C4-2B (cell line): ENCODE data around the gene SLC13A1.

Experiments
- ZFX ChIP-seq: fragments of 450-650 bp; IDR thresholded peaks from 2 replicates; pipeline ENCODE4 v1.6.1; 2017
- TF ChIP-seq, protein P1 (sequence below): fragments of 450-650 bp; conservative IDR thresholded peaks from 2 replicates; pipeline ENCODE4 v1.5.1; 2017; ENCODE audit warnings: mild to moderate bottlenecking

DNA sequence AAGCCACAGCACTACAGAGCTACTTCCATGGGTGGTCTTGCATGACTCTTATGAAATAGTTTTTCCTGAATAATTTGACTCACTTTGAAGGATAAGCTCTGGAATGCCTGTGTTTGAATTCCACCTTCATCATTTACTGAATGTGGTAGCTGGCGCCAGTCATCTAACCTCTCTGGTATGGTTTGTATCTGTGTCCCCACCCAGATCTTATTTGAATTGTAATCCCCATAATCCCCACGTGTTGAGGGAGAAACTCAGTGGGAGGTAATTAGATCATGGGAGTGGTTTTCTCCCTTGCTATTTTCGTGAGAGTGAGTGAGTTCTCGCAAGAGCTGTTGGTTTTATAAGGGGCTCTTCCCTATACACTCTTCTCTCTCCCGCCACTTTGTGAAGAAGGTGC lies 11.2 kb upstream of the SLC13A1 start:
- TF ChIP-seq, protein P1, sequence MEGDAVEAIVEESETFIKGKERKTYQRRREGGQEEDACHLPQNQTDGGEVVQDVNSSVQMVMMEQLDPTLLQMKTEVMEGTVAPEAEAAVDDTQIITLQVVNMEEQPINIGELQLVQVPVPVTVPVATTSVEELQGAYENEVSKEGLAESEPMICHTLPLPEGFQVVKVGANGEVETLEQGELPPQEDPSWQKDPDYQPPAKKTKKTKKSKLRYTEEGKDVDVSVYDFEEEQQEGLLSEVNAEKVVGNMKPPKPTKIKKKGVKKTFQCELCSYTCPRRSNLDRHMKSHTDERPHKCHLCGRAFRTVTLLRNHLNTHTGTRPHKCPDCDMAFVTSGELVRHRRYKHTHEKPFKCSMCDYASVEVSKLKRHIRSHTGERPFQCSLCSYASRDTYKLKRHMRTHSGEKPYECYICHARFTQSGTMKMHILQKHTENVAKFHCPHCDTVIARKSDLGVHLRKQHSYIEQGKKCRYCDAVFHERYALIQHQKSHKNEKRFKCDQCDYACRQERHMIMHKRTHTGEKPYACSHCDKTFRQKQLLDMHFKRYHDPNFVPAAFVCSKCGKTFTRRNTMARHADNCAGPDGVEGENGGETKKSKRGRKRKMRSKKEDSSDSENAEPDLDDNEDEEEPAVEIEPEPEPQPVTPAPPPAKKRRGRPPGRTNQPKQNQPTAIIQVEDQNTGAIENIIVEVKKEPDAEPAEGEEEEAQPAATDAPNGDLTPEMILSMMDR, result no peak
- no peak for TF ChIP-seq ZFX
